ENCODE results near the gene ADD2.

Gene ADD2

GRCh38 chr2:70768590-70769085 lies 638 bp upstream of the ADD2 start (continued):
- TF ChIP-seq ISL1 (CRISPR knock-in tag; IDR thresholded peaks at IDR 0.05) (no peak), CSDC2 (CRISPR knock-in tag; IDR thresholded peaks at IDR 0.05) (no peak), ARNTL (CRISPR knock-in tag; IDR thresholded peaks at IDR 0.05; ENCODE audit: borderline replicate concordance, low read depth) (no peak)

- TF ChIP-seq SNAI2 (CRISPR knock-in tag; IDR thresholded peaks at IDR 0.05) (no peak), PATZ1 (CRISPR knock-in tag; IDR thresholded peaks at IDR 0.05; ENCODE audit: borderline replicate concordance) (no peak), ZFP30 (CRISPR knock-in tag; IDR thresholded peaks at IDR 0.05) (no peak), CSDC2 (CRISPR knock-in tag; IDR thresholded peaks at IDR 0.05) (no peak), OSR1 (CRISPR knock-in tag; IDR thresholded peaks at IDR 0.05) (no peak), GLIS3 (CRISPR knock-in tag; IDR thresholded peaks at IDR 0.05) (no peak), ZFP3 (CRISPR knock-in tag; IDR thresholded peaks at IDR 0.05) (no peak), PPARA (CRISPR knock-in tag; IDR thresholded peaks at IDR 0.05; ENCODE audit: borderline replicate concordance) (no peak), BACH2 (CRISPR knock-in tag; IDR thresholded peaks at IDR 0.05; ENCODE audit: borderline replicate concordance) (no peak), RARB (CRISPR knock-in tag; IDR thresholded peaks at IDR 0.05) (no peak), POU6F1 (CRISPR knock-in tag; IDR thresholded peaks at IDR 0.05; ENCODE audit: borderline replicate concordance, low read depth) (no peak), ZC3H10 (CRISPR knock-in tag; IDR thresholded peaks at IDR 0.05) (no peak), TOX (CRISPR knock-in tag; IDR thresholded peaks at IDR 0.05; ENCODE audit: borderline replicate concordance) (no peak), ISL1 (CRISPR knock-in tag; IDR thresholded peaks at IDR 0.05) (no peak), ZNF565 (CRISPR knock-in tag; conservative IDR thresholded peaks at IDR 0.05; ENCODE audit: low read depth) (no peak), CSRNP3 (CRISPR knock-in tag; IDR thresholded peaks at IDR 0.05) (no peak), TSHZ2 (CRISPR knock-in tag; IDR thresholded peaks at IDR 0.05) (no peak), ESRRG (CRISPR knock-in tag; IDR thresholded peaks at IDR 0.05) (no peak)
- peak; percentile 41; the same call in 2 of the 3 replicates for ATAC-seq
Observed at GRCh38 chr2:70767079-70767698, 811 bp downstream of the ADD2 start.

DNA sequence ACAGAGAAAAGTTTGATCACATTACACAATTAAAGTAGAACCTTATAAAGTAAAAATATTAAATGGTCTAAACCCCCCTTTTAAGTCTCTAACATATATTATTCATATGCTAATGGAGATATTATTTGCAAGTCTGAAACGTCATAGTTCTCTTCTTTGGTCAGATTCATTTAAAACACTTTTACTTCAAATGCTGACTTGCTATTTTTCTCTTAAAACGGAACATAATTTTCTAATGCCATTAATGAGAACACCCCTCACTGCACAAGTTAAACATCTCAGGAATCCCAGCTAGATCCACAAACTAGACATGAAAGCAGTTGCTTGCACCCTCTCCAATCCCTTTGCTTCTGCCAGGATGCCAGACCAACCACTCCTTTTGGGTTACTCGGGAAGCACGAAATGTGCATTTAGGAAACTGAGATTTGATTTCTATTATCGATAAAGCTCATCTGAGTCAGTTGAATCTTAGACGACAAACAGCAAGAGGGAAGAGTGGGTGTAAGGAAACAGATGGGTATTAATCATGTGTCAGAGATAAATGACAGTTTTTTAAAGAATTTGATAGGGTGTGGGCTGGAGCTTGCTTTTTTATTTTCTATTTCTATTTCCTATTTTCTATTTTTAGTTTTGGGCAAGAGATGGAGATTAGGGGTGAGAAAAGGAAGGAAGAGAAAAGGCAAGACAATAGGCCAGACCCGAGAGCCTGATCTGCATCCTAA lies 1.5 kb downstream of the ADD2 start:
- ATAC-seq = no peak
- TF ChIP-seq TCF4 (CRISPR knock-in tag; IDR thresholded peaks at IDR 0.05; ENCODE audit: borderline replicate concordance) (no peak), CSDC2 (CRISPR knock-in tag; IDR thresholded peaks at IDR 0.05) (no peak), ZFP30 (CRISPR knock-in tag; IDR thresholded peaks at IDR 0.05) (no peak), ARNTL (CRISPR knock-in tag; IDR thresholded peaks at IDR 0.05; ENCODE audit: borderline replicate concordance, low read depth) (no peak), POU6F1 (CRISPR knock-in tag; IDR thresholded peaks at IDR 0.05; ENCODE audit: borderline replicate concordance, low read depth) (no peak)

Data from SK-N-SH treated with all-trans-retinoic acid at 6 μM for 48 hours (cell line).